ENCODE results near the gene POC1B.

The POC1B gene

DNA sequence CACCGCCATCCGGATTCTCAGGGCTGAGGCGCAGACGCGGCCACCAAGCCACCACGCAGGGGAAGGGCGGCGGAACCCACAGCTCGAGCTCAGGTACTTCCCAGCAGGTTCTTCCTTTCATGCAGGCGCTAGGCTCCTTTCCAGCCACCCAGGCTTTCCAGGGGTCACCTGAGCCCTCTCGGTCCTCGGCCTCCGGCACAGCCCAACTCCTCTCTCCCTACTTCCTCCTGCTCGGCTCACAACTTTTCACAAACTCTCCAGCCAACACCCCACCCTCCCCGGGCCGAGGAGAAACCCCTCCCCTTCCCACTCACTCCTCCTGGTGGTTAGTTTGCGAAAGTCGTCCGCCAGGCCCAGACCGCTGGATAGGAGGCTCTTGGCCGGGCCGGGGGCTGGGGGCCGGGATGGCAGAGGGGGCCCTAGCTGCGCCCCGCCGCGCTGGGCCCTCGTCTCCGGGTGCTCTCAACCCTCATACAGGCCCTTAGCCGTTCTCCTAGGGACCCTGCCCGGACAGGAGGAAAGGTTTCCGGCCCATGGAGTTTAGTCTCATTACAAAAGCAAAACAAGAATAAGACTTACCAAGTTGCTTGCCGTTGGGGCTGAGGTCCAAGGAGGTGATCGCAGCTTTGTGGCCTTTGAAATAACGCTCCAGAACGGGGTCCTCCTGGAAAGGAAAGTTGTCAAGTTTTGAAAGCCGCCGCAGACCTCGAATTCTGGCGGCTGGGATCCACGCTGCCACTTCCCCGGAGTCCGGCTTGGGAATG is 1.1 kb downstream of the POC1B start, which contains the start of gene GALNT4:
Gene GALNT4 (minus strand): TSS at position 256 of the 764 bp plus-strand sequence. CDS start 247 bp downstream, at position 9.
- CTCF ChIA-PET = interaction anchor here (0.7 to 4.7 kb wide), 17 partner anchors 11 to 510 kb away, joined by 3 to 58 read pairs (median 3); no protein-coding TSS in a partner anchor
- Histone ChIP-seq H3K27me3 (replicated peaks in 2 of 5; ENCODE audit: control insufficient read depth in 4 of 5, insufficient read depth in 5 of 5, low read length in 4 of 5) (no peaks in the 10 kb centered on the region), H3K4me3 (ENCODE audit: control insufficient read depth in 1 of 7, extremely low read depth in 1 of 7, insufficient read depth in 4 of 7, low read depth in 2 of 7, low read length in 6 of 7) (peak within 1 kb of the TSS; percentile 79 to 96 (median 94)), H3K9me3 (ENCODE audit: control extremely low read depth in 1 of 5, control insufficient read depth in 4 of 5, insufficient read depth in 2 of 5, low read depth in 1 of 5, low read length in 4 of 5) (no peaks in the 10 kb centered on the region), H3K27ac (ENCODE audit: insufficient read depth in 1 of 2, low read depth in 1 of 2, low read length in 2 of 2, poor library complexity in 1 of 2, severe bottlenecking in 2 of 2) (peak within 1 kb of the TSS; percentile 77 to 87), H3K4me1 (ENCODE audit: control extremely low read depth in 1 of 4, control insufficient read depth in 4 of 4, insufficient read depth in 4 of 4, low read length in 3 of 4) (peaks cover 20 to 55% (median 38%) of the 10 kb centered on the region in 4 experiments), H3K36me3 (ENCODE audit: control insufficient read depth in 4 of 4, insufficient read depth in 4 of 4, low read length in 3 of 4) (peaks cover 0 to 17% (median 3%) of the 10 kb centered on the region in 4 experiments)
- peak; percentile 91 to 94 (median 93) for DNase-seq
- 0% methylated on average over 34 of the region's 43 CpGs for WGBS (ENCODE audit: insufficient coverage)
- POLR2A ChIA-PET = interaction anchor here (1.6 kb wide), 1 partner anchor 172 kb away, joined by 4 read pairs; the partner anchor contains the start of gene DUSP6

DNA sequence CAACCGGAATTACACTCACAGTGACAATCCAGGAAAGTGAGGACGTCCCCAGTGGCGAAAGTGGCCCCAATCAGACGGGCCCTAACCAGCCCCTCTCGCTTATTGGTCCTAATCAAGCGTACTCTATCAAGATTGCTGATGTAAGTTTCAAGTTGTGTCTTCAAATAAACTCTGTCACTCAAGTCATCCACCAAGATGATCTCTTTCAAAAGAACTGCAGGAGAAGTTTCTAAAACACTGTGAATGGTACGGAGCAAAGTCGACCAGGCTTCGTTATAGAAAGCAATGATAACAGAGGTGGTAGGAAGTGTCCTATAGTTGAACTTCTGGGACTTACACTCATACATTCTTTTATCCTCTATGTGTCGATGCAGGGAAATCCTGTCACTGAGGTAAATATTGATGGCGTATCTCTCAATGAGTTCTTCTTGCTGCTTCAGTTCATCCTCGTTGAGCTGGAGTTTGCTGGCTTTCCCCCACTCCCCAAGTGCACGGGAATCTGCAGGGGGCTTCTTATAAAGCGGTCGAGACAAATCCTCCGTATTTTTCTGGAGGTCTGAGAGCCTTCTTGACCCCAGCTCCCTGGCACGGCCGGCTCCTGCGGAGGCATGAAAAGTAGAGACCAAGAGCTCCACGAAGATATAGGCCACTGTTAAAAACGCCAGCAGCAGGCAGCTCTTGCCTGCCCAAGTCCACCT is 1.9 kb downstream of the POC1B start:
- ChIA-PET POLR2A (interaction anchor here (1.6 kb wide), 1 partner anchor 171 kb away, joined by 4 read pairs; the partner anchor contains the start of gene DUSP6), CTCF (interaction anchor here (0.7 to 4.7 kb wide), 13 partner anchors 10 to 510 kb away, joined by 3 to 58 read pairs (median 3); no protein-coding TSS in a partner anchor)
- Histone ChIP-seq H3K27me3 (replicated peaks in 2 of 5; ENCODE audit: control insufficient read depth in 4 of 5, insufficient read depth in 5 of 5, low read length in 4 of 5) (no peaks in the 10 kb centered on the region), H3K4me3 (ENCODE audit: control insufficient read depth in 1 of 7, extremely low read depth in 1 of 7, insufficient read depth in 4 of 7, low read depth in 2 of 7, low read length in 6 of 7) (peak overlapping the region; percentile 79 to 96 (median 94)), H3K9me3 (ENCODE audit: control extremely low read depth in 1 of 5, control insufficient read depth in 4 of 5, insufficient read depth in 2 of 5, low read depth in 1 of 5, low read length in 4 of 5) (no peaks in the 10 kb centered on the region), H3K36me3 (ENCODE audit: control insufficient read depth in 4 of 4, insufficient read depth in 4 of 4, low read length in 3 of 4) (peaks cover 0 to 17% (median 3%) of the 10 kb centered on the region in 4 experiments), H3K27ac (ENCODE audit: insufficient read depth in 1 of 2, low read depth in 1 of 2, low read length in 2 of 2, poor library complexity in 1 of 2, severe bottlenecking in 2 of 2) (peak overlapping the region; percentile 77 to 87), H3K4me1 (ENCODE audit: control extremely low read depth in 1 of 4, control insufficient read depth in 4 of 4, insufficient read depth in 4 of 4, low read length in 3 of 4) (peaks cover 20 to 52% (median 34%) of the 10 kb centered on the region in 4 experiments)
- 31% methylated on average over 17 of the region's 21 CpGs for WGBS (ENCODE audit: insufficient coverage)
- no peak for DNase-seq

DNA sequence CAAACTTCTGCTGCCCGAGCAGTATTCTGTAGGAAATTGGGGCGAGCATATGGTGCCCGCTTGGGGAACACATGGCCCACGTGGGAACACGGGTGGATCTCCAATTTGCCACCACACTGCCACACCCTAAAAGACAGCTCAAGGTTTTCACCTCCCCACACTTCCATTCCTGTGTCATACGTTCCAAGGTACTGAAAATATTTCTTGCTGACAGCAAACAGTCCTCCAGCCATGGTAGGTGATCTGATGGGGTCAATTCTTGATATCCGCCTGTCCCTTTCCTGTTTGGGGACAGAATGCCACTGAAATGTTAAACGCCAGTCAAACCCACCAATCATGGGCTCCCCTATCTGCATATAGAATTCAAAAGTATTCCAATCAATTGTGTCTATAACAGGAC is 2.5 kb downstream of the POC1B start:
- H3K36me3 ChIP-seq (ENCODE audit: control insufficient read depth in 4 of 4, insufficient read depth in 4 of 4, low read length in 3 of 4) = peaks cover 0 to 17% (median 5%) of the 10 kb centered on the region in 4 experiments
- WGBS (ENCODE audit: insufficient coverage) = 93% methylated on average over 8 of the region's 8 CpGs
- no peaks in the 10 kb centered on the region for H3K9me3 ChIP-seq (ENCODE audit: control extremely low read depth in 1 of 5, control insufficient read depth in 4 of 5, insufficient read depth in 2 of 5, low read depth in 1 of 5, low read length in 4 of 5)
- no peaks in the 10 kb centered on the region for H3K27me3 ChIP-seq (replicated peaks in 2 of 5; ENCODE audit: control insufficient read depth in 4 of 5, insufficient read depth in 5 of 5, low read length in 4 of 5)
- peaks cover 17 to 49% (median 31%) of the 10 kb centered on the region in 4 experiments for H3K4me1 ChIP-seq (ENCODE audit: control extremely low read depth in 1 of 4, control insufficient read depth in 4 of 4, insufficient read depth in 4 of 4, low read length in 3 of 4)
- CTCF ChIA-PET = interaction anchor here (1.0 to 4.7 kb wide), 7 partner anchors 10 to 506 kb away, joined by 3 to 58 read pairs (median 5); no protein-coding TSS in a partner anchor
- peak overlapping the region in 1 of 2 experiments; percentile 87 for H3K27ac ChIP-seq (ENCODE audit: insufficient read depth in 1 of 2, low read depth in 1 of 2, low read length in 2 of 2, poor library complexity in 1 of 2, severe bottlenecking in 2 of 2)
- no peak for DNase-seq
- peak overlapping the region in 6 of 7 experiments; percentile 12 to 94 (median 90) for H3K4me3 ChIP-seq (ENCODE audit: control insufficient read depth in 1 of 7, extremely low read depth in 1 of 7, insufficient read depth in 4 of 7, low read depth in 2 of 7, low read length in 6 of 7)
- POLR2A ChIA-PET = no interaction called here

DNA sequence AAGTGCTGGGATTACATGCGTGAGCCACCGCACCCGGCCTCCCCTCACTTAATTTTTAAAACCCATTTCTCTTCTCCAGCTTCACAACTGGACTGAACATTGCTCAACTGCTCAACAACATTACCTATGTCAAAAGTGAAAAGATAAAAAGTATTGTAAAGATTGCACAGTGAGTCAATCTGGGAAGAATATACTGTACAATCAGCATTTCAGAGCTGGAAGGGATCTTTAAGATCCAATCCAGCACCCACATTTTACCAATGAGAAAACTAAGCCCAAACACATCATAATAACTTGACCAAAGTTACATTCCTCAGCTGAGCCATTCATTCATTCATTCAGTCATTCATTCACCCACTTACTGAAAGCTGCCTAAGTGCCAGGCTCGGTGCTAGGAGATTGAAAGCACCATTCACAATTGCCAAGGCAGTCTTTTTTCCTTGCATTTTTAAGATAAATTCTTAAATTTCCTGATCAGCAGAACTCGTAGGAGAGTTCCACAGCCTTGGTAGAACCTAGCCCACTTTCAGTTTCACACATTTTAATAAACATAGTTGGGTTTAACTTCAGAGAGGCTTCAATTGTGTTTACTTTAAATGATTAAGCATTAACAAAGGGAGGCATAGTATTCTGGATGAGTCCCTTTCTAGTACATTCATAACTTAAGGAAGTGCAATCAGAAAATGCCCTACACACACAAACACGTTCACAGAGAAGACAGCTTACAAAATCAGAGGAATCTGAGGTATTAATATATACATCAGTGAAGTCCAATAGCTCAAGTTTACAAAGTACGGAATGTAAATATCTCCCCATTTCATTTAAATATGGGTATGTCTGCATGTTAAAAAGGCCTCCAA is 4.3 kb downstream of the POC1B start:
- peaks cover 0 to 17% (median 5%) of the 10 kb centered on the region in 4 experiments for H3K36me3 ChIP-seq (ENCODE audit: control insufficient read depth in 4 of 4, insufficient read depth in 4 of 4, low read length in 3 of 4)
- peak overlapping the region in 1 of 2 experiments; percentile 5 for H3K27ac ChIP-seq (ENCODE audit: insufficient read depth in 1 of 2, low read depth in 1 of 2, low read length in 2 of 2, poor library complexity in 1 of 2, severe bottlenecking in 2 of 2)
- H3K9me3 ChIP-seq (ENCODE audit: control extremely low read depth in 1 of 5, control insufficient read depth in 4 of 5, insufficient read depth in 2 of 5, low read depth in 1 of 5, low read length in 4 of 5) = no peaks in the 10 kb centered on the region
- peaks cover 17 to 38% (median 29%) of the 10 kb centered on the region in 4 experiments for H3K4me1 ChIP-seq (ENCODE audit: control extremely low read depth in 1 of 4, control insufficient read depth in 4 of 4, insufficient read depth in 4 of 4, low read length in 3 of 4)
- ChIA-PET POLR2A (interaction anchor here (0.6 kb wide), 1 partner anchor 493 kb away, joined by 3 read pairs; no protein-coding TSS in a partner anchor), CTCF (interaction anchor here (1.0 to 4.7 kb wide), 8 partner anchors 8 to 504 kb away, joined by 3 to 58 read pairs (median 5); no protein-coding TSS in a partner anchor)
- no peaks in the 10 kb centered on the region for H3K27me3 ChIP-seq (replicated peaks in 2 of 5; ENCODE audit: control insufficient read depth in 4 of 5, insufficient read depth in 5 of 5, low read length in 4 of 5)
- no peak for DNase-seq
- no CpG with 5 or more reads among the region's 7 CpGs for WGBS (ENCODE audit: insufficient coverage)
- H3K4me3 ChIP-seq (ENCODE audit: control insufficient read depth in 1 of 7, extremely low read depth in 1 of 7, insufficient read depth in 4 of 7, low read depth in 2 of 7, low read length in 6 of 7) = peak overlapping the region in 3 of 7 experiments; percentile 19 to 48 (median 41)

DNA sequence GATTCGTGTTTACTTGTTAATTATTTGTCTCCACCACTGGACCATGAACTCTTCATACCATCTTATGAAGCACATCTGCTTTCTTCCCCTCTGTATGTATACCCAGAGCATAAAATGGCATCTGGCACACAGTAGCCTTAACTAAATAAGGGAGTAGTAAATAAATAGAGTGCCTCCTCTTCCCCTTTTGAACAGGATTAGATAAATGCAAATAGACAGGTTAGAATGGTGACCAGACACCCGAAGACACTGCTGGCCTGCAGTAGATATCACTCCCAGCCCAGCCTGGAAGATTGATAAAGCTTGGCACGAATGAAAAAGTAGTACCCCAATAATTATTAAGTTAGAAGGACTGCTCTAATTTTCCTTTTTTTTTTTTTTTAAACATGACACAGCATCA is 8.1 kb downstream of the POC1B start:
- ChIA-PET POLR2A (no interaction called here), CTCF (no interaction called here)
- no peak for DNase-seq
- Histone ChIP-seq H3K4me3 (ENCODE audit: control insufficient read depth in 1 of 7, extremely low read depth in 1 of 7, insufficient read depth in 4 of 7, low read depth in 2 of 7, low read length in 6 of 7) (no peak overlapping the region), H3K4me1 (ENCODE audit: control extremely low read depth in 1 of 4, control insufficient read depth in 4 of 4, insufficient read depth in 4 of 4, low read length in 3 of 4) (peaks cover 5 to 27% (median 17%) of the 10 kb centered on the region in 4 experiments), H3K27ac (ENCODE audit: insufficient read depth in 1 of 2, low read depth in 1 of 2, low read length in 2 of 2, poor library complexity in 1 of 2, severe bottlenecking in 2 of 2) (no peak overlapping the region), H3K36me3 (ENCODE audit: control insufficient read depth in 4 of 4, insufficient read depth in 4 of 4, low read length in 3 of 4) (peaks cover 0 to 5% (median 4%) of the 10 kb centered on the region in 4 experiments), H3K9me3 (ENCODE audit: control extremely low read depth in 1 of 5, control insufficient read depth in 4 of 5, insufficient read depth in 2 of 5, low read depth in 1 of 5, low read length in 4 of 5) (no peaks in the 10 kb centered on the region), H3K27me3 (replicated peaks in 2 of 5; ENCODE audit: control insufficient read depth in 4 of 5, insufficient read depth in 5 of 5, low read length in 4 of 5) (no peaks in the 10 kb centered on the region)
- no CpG with 5 or more reads among the region's 3 CpGs for WGBS (ENCODE audit: insufficient coverage)

DNA sequence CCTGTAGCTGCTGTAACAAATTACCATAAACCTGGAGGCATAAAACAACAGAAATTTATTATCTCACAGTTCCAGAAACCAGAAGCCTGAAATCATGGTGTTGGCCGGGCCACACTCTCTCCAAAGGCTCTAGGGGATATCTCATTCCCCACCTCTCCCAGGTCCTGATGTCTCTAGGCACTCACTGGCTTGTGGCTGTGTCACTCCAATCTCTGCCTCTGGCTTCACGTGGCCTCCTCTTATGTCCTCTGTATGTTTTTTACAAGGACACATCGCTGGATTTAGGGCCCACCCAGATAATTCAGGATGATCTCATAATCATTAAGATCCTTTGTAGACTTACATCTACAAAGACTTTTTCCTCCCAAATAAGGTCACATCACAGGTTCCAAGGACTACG is 9.2 kb downstream of the POC1B start:
- CTCF ChIA-PET = interaction anchor here (0.7 kb wide), 1 partner anchor 46 kb away, joined by 4 read pairs; no protein-coding TSS in a partner anchor
- H3K9me3 ChIP-seq (ENCODE audit: control extremely low read depth in 1 of 5, control insufficient read depth in 4 of 5, insufficient read depth in 2 of 5, low read depth in 1 of 5, low read length in 4 of 5) = no peaks in the 10 kb centered on the region
- peaks cover 0 to 17% (median 11%) of the 10 kb centered on the region in 4 experiments for H3K4me1 ChIP-seq (ENCODE audit: control extremely low read depth in 1 of 4, control insufficient read depth in 4 of 4, insufficient read depth in 4 of 4, low read length in 3 of 4)
- no peak for DNase-seq
- no peaks in the 10 kb centered on the region for H3K27me3 ChIP-seq (replicated peaks in 2 of 5; ENCODE audit: control insufficient read depth in 4 of 5, insufficient read depth in 5 of 5, low read length in 4 of 5)
- WGBS (ENCODE audit: insufficient coverage) = 70% methylated on average over 4 of the region's 4 CpGs
- POLR2A ChIA-PET = no interaction called here
- H3K27ac ChIP-seq (ENCODE audit: insufficient read depth in 1 of 2, low read depth in 1 of 2, low read length in 2 of 2, poor library complexity in 1 of 2, severe bottlenecking in 2 of 2) = no peak overlapping the region
- peaks cover 0 to 7% (median under 1%) of the 10 kb centered on the region in 4 experiments for H3K36me3 ChIP-seq (ENCODE audit: control insufficient read depth in 4 of 4, insufficient read depth in 4 of 4, low read length in 3 of 4)
- no peak overlapping the region for H3K4me3 ChIP-seq (ENCODE audit: control insufficient read depth in 1 of 7, extremely low read depth in 1 of 7, insufficient read depth in 4 of 7, low read depth in 2 of 7, low read length in 6 of 7)

Data from common myeloid progenitor, CD34-positive (primary cell).